IPS-18c (cell line): ENCODE data around the gene IGF1R.

Experiments used
- H3K4me3 ChIP-seq: 2 replicates; pipeline ENCODE4 v1.7.0; 2013; ENCODE audit warnings: low read depth, mild to moderate bottlenecking, low read length, moderate library complexity; ENCODE audit not compliant: insufficient read depth
- H3K9me3 ChIP-seq: one replicate; pipeline ENCODE4 v1.6.1; 2013; ENCODE audit warnings: mild to moderate bottlenecking, low read length, moderate library complexity; ENCODE audit not compliant: control insufficient read depth, insufficient read depth

Gene IGF1R

DNA sequence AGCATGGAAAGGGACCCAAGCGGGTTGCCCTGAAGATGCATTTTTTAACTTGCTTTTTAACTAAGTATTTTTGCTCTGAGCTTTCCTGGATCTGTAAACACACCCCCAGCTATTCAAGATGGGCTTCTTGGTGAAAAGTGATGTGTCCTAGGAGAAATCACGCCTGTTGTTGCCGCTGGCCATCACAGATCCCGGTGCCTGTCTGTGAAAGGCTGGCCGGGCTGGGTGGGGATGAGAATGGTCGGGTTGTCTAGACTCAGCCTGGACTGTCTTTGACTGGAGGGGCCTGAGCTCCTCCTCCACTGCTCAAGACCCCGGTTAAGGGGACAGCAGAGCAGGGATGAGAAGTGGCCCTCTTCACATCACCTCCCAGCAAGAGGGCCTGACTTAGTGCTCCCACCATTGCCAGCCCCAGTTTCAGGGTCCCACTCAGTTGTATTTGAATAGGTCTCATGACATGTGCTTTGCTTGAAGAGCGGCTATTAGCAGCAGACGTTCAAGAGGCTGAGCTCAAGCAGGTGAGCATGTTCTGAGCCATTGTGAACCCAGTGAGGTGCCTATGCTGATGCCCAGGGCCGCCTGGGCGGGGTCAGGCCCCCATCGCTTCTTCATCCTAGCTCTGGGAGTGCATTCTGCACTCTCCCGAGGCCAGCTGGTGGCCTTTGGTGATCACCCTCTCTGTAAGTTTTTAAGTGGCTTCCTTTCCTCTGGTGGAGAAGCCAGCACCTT, 79.9 kb downstream of the IGF1R start:
- Histone ChIP-seq H3K4me3 (no peak overlapping the region), H3K9me3 (peaks cover 3% of the 10 kb centered on the region)

- H3K4me3 ChIP-seq, result no peak overlapping the region
- peaks cover 3% of the 10 kb centered on the region for H3K9me3 ChIP-seq
These were observed 80.4 kb downstream of the IGF1R start for GRCh38 chr15:98728811-98729160.

DNA sequence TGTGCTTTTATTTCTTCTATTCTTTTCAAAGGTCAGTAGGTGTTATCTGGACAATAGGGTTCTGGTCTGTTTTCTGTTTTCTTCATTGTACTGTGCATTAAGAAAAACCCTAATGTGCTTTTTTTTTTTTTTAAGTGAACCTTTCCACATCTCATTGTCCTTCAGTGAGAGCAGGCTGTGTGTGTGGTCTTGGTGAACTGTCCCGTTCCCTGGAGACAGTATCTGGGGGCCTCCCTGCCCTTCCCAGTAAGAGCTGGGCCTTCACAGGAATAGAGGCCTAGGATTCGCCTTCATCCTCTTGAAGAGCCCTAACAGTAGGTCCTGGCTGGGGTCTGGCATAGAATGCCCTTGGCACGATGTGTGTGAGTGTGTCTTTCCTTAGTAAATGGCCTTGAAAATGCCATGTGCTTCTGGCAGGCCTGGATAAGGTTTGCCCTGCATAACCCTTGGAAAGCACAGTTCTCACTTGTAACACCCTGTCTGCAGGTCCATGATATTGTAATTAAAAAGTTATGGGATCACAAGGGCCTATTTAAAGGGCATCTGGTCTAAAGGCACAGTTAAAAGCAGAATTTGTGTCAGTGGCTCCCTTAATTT, 81.2 kb downstream of the IGF1R start:
- no peak overlapping the region for H3K4me3 ChIP-seq
- H3K9me3 ChIP-seq, result no peaks in the 10 kb centered on the region

GRCh38 chr15:98730860-98731711, 82.7 kb downstream of the IGF1R start:
- H3K9me3 ChIP-seq, result no peaks in the 10 kb centered on the region

GRCh38 chr15:98731712-98732450, 83.5 kb downstream of the IGF1R start:
- no peaks in the 10 kb centered on the region for H3K9me3 ChIP-seq
- no peak overlapping the region for H3K4me3 ChIP-seq

More at GRCh38 chr15:98730860-98731711, 82.7 kb downstream of the IGF1R start:
- no peak overlapping the region for H3K4me3 ChIP-seq

- Histone ChIP-seq H3K9me3 (no peaks in the 10 kb centered on the region), H3K4me3 (no peak overlapping the region)
These were observed 84.8 kb downstream of the IGF1R start for GRCh38 chr15:98733098-98733497.

DNA sequence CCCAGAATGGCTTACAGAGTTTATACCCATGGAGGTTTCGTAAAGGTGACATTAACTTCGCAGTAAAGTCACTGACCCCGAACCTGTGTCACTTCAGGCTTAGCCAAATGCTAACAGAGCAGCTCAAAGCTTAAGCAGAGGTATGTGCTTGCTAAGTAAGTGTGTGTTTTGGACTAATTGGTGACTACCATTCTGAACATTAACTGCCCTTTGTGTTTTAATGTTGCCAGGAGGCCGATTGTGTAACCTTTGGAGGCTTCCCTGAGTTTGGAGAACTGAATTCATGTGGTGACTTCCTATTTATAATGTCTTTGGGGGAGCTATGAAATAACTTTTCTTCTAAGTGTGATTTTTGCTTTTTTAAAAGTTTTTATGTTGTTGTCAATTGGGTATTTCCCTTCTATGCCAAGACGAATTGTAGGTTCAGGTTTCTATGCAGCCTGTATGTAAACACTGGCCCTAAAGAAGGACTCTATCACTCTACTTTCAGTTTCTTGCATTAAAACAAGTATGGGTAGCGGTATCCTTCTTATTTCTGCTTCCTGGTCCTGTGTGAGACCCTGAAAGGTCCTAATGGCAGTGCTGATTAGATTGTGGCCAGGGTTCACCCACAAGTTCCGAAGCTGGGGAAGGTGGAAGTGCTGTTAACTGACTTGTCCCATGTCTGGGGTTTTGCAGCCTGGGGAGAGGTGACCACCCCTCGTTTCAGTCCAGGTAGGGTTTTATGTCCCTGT, 86.3 kb downstream of the IGF1R start:
- no peaks in the 10 kb centered on the region for H3K9me3 ChIP-seq
- H3K4me3 ChIP-seq, result no peak overlapping the region

DNA sequence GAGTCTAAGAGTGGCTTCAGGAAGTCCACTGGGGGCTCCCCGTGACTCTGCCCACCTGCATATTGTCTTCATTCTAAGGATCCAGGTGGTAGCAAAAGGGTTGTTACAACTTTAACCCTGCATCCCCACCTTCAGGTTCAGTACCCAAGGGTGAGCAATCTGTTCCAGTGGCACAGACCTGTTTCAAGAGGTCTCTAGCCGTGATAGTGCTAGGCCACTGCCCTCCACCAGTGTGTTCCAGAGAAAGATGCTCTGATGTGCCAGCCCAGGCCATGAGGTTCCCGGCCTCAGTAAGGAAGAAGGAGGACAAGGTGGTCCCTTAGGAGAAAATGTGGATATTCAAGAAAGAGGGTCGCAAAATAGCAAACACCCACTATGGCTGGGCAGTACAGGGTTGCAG, 87.0 kb downstream of the IGF1R start:
- H3K9me3 ChIP-seq, result no peaks in the 10 kb centered on the region
- H3K4me3 ChIP-seq, result no peak overlapping the region

- Histone ChIP-seq H3K4me3 (no peak overlapping the region), H3K9me3 (no peaks in the 10 kb centered on the region)
These were observed 87.7 kb downstream of the IGF1R start for GRCh38 chr15:98735895-98736617.

- H3K9me3 ChIP-seq, result no peaks in the 10 kb centered on the region
These were observed 88.8 kb downstream of the IGF1R start for GRCh38 chr15:98737159-98737558.

DNA sequence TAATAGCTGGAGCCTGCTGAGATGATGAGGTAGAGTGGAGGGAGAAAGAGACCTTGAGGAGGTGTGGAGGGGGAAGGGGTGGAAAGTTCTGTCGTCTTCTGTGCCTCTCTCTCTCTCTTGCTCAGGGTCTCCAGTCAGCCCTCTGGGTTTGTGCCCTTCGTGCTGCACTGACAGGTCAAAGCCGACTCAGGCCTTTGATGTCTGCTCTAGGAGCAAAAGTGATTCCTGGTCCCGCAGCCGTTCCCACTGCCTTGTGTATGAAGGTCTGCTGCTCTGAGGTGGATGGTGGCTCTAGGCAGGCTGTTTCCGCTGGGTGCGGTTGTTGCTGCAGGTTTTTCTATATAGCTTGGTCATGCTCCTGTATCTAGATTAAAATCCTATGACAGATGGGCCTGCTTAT, 89.4 kb downstream of the IGF1R start:
- no peak overlapping the region for H3K4me3 ChIP-seq

More at GRCh38 chr15:98737159-98737558, 88.8 kb downstream of the IGF1R start:
- no peak overlapping the region for H3K4me3 ChIP-seq

GRCh38 chr15:98738689-98739401, 90.5 kb downstream of the IGF1R start:
- no peak overlapping the region for H3K4me3 ChIP-seq
- no peaks in the 10 kb centered on the region for H3K9me3 ChIP-seq

More for the DNA sequence above, 89.4 kb downstream of the IGF1R start:
- H3K9me3 ChIP-seq, result no peaks in the 10 kb centered on the region

- Histone ChIP-seq H3K9me3 (no peaks in the 10 kb centered on the region), H3K4me3 (no peak overlapping the region)
These were observed 92.0 kb downstream of the IGF1R start for GRCh38 chr15:98740295-98740694.

- Histone ChIP-seq H3K4me3 (no peak overlapping the region), H3K9me3 (no peaks in the 10 kb centered on the region)
These were observed 92.6 kb downstream of the IGF1R start for GRCh38 chr15:98740963-98741362.

GRCh38 chr15:98743177-98743576, 94.8 kb downstream of the IGF1R start:
- H3K9me3 ChIP-seq, result no peaks in the 10 kb centered on the region
- H3K4me3 ChIP-seq, result no peak overlapping the region

GRCh38 chr15:98744506-98744905, 96.2 kb downstream of the IGF1R start:
- Histone ChIP-seq H3K9me3 (no peaks in the 10 kb centered on the region), H3K4me3 (no peak overlapping the region)
